Activated B cell treated with CpG ODN at 0.5 μM for 24 hours (primary cell): ENCODE measurements around the gene IQSEC2. TPM values are rescaled to one million over a fixed set of nuclear protein-coding genes. Genes with fewer than 3 reads are reported as not detected.

ENCODE experiments used
- ATAC-seq: fragments of 200-7000 bp; cut with Tn5 transposase; one replicate; pipeline ENCODE4 v1.10.0; 2021; ENCODE audit warnings: low read depth, mild to moderate bottlenecking, moderate library complexity
- CTCF ChIA-PET: fragments of 350-600 bp; sonication (Branson Sonifier 250); formaldehyde crosslinking; loops from one replicate; lab custom pipeline; 2021; ENCODE audit warnings: antibody characterized with exemption; lab: Charles Lee
- POLR2A ChIA-PET: fragments of 350-600 bp; sonication (Branson Sonifier 250); formaldehyde crosslinking; loops from one replicate; lab custom pipeline; 2021; ENCODE audit warnings: antibody characterized with exemption; lab: Charles Lee
- DNase-seq: peaks from one replicate; pipeline ENCODE4 v3.0.0; 2022
- H3K27ac Mint-ChIP-seq: one replicate; pipeline ENCODE4 v1.8.0; 2020; ENCODE audit warnings: mixed read lengths
- H3K27me3 Mint-ChIP-seq: one replicate; pipeline ENCODE4 v1.8.0; 2021; ENCODE audit warnings: mixed read lengths
- H3K36me3 Mint-ChIP-seq: one replicate; pipeline ENCODE4 v1.8.0; 2021; ENCODE audit warnings: low read depth, mixed read lengths
- H3K4me1 Mint-ChIP-seq: one replicate; pipeline ENCODE4 v1.8.0; 2021; ENCODE audit warnings: mixed read lengths
- H3K4me3 Mint-ChIP-seq: one replicate; pipeline ENCODE4 v1.8.0; 2020; ENCODE audit warnings: mild to moderate bottlenecking, mixed read lengths
- H3K9me3 Mint-ChIP-seq: one replicate; pipeline ENCODE4 v1.8.0; 2020; ENCODE audit warnings: mixed read lengths
- intact Hi-C: fragments of 100-400 bp; cut with micrococcal nuclease; formaldehyde crosslinking; loops from one replicate; pipeline ENCODE4 v1.15.1; 2024
- total RNA-seq: library from RNA; stranded (reverse); gene quantifications from 2 replicates; pipeline ENCODE4 v1.2.3, GENCODE V29; 2022
- TF ChIP-seq, protein P1 (sequence below): fragments of 200-600 bp; IDR thresholded peaks from one replicate; pipeline ENCODE4 v1.8.0; 2022; ENCODE audit warnings: antibody characterized with exemption, mild to moderate bottlenecking

The IQSEC2 gene
- total RNA-seq, 1 donor from 2014 or later = 0.53 TPM

DNA sequence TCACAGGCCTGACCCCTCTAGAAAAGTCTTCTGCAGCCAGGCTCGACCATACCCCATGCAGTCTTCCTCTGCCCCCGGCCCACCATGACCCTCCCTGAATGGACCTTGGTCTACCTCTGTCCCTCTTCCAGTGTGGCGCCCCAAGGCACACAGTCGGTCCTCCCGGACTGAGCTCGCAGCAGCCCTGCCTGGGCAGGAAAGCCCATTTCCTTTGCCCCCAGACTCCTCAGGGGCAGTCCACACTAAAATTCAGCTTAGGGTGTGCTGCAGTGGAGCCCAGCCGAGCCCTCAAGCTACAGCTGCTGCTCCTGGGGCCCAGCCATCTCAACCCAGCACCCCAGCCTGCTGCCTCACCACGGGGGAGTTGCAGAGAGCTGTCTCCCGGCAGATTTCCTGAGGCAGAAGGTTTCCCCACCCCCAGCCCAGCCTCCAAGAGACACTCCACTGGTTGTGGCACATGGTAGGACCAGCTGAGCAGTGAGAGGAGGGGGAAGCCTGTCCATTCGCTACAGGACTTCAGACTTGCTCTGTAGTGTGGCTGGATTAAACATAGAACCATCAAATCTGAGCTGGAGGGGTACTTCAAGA is 37.5 kb upstream of the IQSEC2 start:
- TF ChIP-seq, protein P1, sequence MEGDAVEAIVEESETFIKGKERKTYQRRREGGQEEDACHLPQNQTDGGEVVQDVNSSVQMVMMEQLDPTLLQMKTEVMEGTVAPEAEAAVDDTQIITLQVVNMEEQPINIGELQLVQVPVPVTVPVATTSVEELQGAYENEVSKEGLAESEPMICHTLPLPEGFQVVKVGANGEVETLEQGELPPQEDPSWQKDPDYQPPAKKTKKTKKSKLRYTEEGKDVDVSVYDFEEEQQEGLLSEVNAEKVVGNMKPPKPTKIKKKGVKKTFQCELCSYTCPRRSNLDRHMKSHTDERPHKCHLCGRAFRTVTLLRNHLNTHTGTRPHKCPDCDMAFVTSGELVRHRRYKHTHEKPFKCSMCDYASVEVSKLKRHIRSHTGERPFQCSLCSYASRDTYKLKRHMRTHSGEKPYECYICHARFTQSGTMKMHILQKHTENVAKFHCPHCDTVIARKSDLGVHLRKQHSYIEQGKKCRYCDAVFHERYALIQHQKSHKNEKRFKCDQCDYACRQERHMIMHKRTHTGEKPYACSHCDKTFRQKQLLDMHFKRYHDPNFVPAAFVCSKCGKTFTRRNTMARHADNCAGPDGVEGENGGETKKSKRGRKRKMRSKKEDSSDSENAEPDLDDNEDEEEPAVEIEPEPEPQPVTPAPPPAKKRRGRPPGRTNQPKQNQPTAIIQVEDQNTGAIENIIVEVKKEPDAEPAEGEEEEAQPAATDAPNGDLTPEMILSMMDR = no peak
- no peak overlapping the region for H3K27ac Mint-ChIP-seq
- ATAC-seq (no peak), DNase-seq (no peak)
- peaks cover 19% of the 10 kb centered on the region for H3K4me1 Mint-ChIP-seq
- peaks cover 24% of the 10 kb centered on the region for H3K27me3 Mint-ChIP-seq
- no peaks in the 10 kb centered on the region for H3K9me3 Mint-ChIP-seq
- intact Hi-C loops = loop anchor here (10.0 kb wide), 1 partner anchor 244 kb away; no protein-coding TSS in a partner anchor
- H3K4me3 Mint-ChIP-seq = no peak overlapping the region
- no peaks in the 10 kb centered on the region for H3K36me3 Mint-ChIP-seq
- CTCF ChIA-PET = interaction anchor here (1.1 to 3.7 kb wide), 4 partner anchors 16 to 163 kb away, joined by 3 to 27 read pairs (median 9); no protein-coding TSS in a partner anchor
- POLR2A ChIA-PET = interaction anchor here (0.6 kb wide), 1 partner anchor 205 kb away, joined by 8 read pairs; no protein-coding TSS in a partner anchor

DNA sequence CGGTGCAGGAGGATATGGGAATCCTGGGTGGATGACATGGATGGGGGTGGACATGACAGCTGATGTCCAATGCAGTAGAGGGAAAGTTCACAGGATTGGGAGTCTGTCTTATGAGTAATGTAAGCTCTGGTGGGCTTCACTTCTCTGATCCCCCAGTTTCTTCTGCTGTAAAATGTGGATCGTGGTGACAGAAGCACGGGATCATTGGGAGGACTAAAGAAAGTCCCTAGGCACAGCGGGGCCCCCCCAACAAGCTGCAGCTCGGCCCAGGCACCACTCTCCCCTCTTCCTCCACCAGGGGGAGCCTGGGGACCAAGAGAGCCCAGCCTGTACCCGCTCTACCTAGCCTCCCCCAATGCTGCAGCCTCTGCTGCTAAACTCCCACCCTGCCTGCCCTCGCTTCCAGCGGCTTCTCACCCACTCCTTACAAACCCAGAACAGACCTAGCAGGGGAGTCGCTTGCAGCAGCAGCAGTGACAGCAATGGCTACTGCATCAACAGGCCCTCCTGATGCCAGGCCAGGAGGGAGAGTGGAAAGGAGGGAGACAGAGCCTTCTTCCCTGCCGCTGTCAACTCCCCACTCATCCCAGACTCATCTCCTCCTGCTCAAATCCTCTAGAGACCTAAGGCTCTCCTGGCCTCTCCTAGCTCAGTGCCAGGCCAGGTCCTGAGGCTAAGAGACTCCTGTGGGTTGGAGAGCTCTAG is 36.1 kb upstream of the IQSEC2 start:
- peak; percentile 54 for DNase-seq
- Mint-ChIP-seq H3K4me3 (no peak overlapping the region), H3K9me3 (no peaks in the 10 kb centered on the region), H3K4me1 (peaks cover 28% of the 10 kb centered on the region), H3K36me3 (no peaks in the 10 kb centered on the region), H3K27ac (no peak overlapping the region), H3K27me3 (peaks cover 23% of the 10 kb centered on the region)
- ChIA-PET CTCF (interaction anchor here (0.6 to 3.7 kb wide), 9 partner anchors 10 to 164 kb away, joined by 3 to 27 read pairs (median 4); no protein-coding TSS in a partner anchor), POLR2A (interaction anchor here (0.5 to 1.6 kb wide), 2 partner anchors 91 to 235 kb away, joined by 4 to 6 read pairs; partner anchors contain the start of gene TSPYL2)
- intact Hi-C loops = loop anchor here (1.0 to 10.0 kb wide), 4 partner anchors 119 to 243 kb away; no protein-coding TSS in a partner anchor
- TF ChIP-seq, protein P1 = no peak
- ATAC-seq = peak; percentile 77

DNA sequence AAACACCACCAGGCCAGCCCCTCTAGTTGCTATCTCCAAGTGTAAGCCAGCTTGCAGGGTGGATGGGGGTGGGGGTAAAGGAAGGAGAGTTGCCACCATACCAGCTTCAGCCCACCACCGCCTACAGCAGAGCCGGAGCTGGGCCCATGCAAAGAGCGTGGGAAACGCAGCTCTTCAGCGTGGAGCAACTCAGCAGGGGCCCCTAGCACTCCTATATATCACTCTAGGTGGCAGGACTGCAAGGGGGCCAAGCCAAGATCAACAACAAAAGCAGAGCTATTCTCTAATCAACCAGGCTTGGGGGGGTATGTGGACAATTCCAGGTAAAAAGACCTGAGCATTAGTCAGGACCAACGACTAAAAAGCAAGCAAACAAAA is 35.5 kb upstream of the IQSEC2 start:
- Mint-ChIP-seq H3K27me3 (peaks cover 16% of the 10 kb centered on the region), H3K4me3 (no peak overlapping the region), H3K4me1 (peaks cover 24% of the 10 kb centered on the region), H3K27ac (no peak overlapping the region), H3K9me3 (no peaks in the 10 kb centered on the region), H3K36me3 (no peaks in the 10 kb centered on the region)
- ChIA-PET POLR2A (interaction anchor here (0.5 to 1.6 kb wide), 2 partner anchors 92 to 235 kb away, joined by 4 to 6 read pairs; partner anchors contain the start of gene TSPYL2), CTCF (interaction anchor here (0.6 to 3.7 kb wide), 8 partner anchors 10 to 165 kb away, joined by 3 to 27 read pairs (median 4); no protein-coding TSS in a partner anchor)
- ATAC-seq = no peak
- DNase-seq = no peak
- intact Hi-C loops = loop anchor here (1.0 to 10.0 kb wide), 4 partner anchors 119 to 242 kb away; no protein-coding TSS in a partner anchor
- TF ChIP-seq, protein P1 = no peak

DNA sequence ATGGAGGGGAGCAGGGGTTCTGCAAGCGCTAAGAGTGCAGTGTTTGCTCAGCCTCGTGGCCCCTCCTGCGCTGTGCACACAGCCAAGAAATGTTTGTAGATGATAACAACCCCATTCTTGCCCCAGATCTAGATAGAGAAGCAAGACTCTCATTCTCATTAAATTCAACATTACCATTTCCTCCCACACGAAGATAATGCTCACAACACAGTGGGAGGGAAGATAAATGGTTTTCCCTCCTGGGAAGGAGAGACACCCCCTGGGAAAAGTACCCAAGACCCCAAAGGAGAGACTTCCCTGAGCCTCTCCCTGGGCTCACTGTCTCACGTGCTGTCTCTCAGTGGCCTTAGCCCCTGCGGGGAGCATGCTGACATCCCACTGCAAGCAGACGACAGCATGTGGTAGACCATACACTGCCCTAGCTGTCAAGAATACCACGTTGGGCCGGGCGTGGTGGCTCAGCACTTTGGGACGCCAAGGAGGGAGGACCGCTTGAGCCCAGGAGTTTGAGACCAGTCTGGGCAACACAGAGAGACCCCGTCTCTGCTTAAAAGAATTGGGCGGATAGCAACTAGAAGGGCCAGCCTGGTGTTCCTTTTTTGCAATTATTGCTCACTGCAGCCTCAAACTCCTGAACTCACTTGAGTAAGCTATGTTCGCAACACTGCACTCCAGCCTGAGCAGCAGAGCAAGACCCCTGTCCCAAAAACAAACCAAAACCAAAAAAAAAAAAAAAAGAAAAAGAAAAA is 34.9 kb upstream of the IQSEC2 start:
- H3K4me1 Mint-ChIP-seq = peaks cover 19% of the 10 kb centered on the region
- ATAC-seq = no peak
- H3K36me3 Mint-ChIP-seq = no peaks in the 10 kb centered on the region
- intact Hi-C loops = loop anchor here (10.0 kb wide), 1 partner anchor 241 kb away; no protein-coding TSS in a partner anchor
- ChIA-PET POLR2A (interaction anchor here (0.6 to 1.6 kb wide), 2 partner anchors 14 to 234 kb away, joined by 3 to 4 read pairs; partner anchors contain the start of gene TSPYL2), CTCF (interaction anchor here (0.9 to 3.7 kb wide), 4 partner anchors 30 to 166 kb away, joined by 3 to 27 read pairs (median 9); no protein-coding TSS in a partner anchor)
- no peaks in the 10 kb centered on the region for H3K9me3 Mint-ChIP-seq
- H3K4me3 Mint-ChIP-seq = no peak overlapping the region
- H3K27ac Mint-ChIP-seq = no peak overlapping the region
- DNase-seq = no peak
- peaks cover 12% of the 10 kb centered on the region for H3K27me3 Mint-ChIP-seq
- TF ChIP-seq, protein P1 = no peak
